Measurements from ENCODE around the gene COL16A1. TPM values are rescaled to one million over a fixed set of nuclear protein-coding genes. Genes with fewer than 3 reads are reported as not detected.

COL16A1 gene
- polyA plus RNA-seq, 3 donors: 0.13 TPM; not detected in 2

- peak within 1 kb of the TSS in 1 of 2 donors; percentile 88 for H3K4me3 Mint-ChIP-seq
- Histone ChIP-seq H3K9me3 (replicated peaks in 1 of 2; ENCODE audit: control insufficient read depth in 1 of 2, insufficient read depth in 1 of 2, low read length in 2 of 2) (no peaks in the 10 kb centered on the region), H3K79me2 (ENCODE audit: insufficient read depth, low read length) (no peaks in the 10 kb centered on the region), H3K4me2 (replicated peaks; ENCODE audit: extremely low read depth, low read length, poor library complexity, severe bottlenecking) (peak within 1 kb of the TSS; percentile 78), H2AFZ (ENCODE audit: insufficient read depth, low read depth, low read length, poor library complexity, severe bottlenecking) (peak within 1 kb of the TSS; percentile 71), H3K4me1 (ENCODE audit: control insufficient read depth in 1 of 2, insufficient read depth in 2 of 2, low read length in 2 of 2) (peaks cover 5 to 8% of the 10 kb centered on the region in 2 donors), H4K20me1 (ENCODE audit: insufficient read depth, low read length) (no peaks in the 10 kb centered on the region), H3K27ac (ENCODE audit: low read depth in 1 of 2, low read length in 2 of 2) (no peak within 1 kb of the TSS), H3K4me3 (replicated peaks in 1 of 3; ENCODE audit: low read depth in 2 of 3, low read length in 3 of 3) (peak within 1 kb of the TSS in 1 of 3 experiments; percentile 63), H3K9ac (ENCODE audit: insufficient read depth, low read length, poor library complexity, severe bottlenecking) (peak within 1 kb of the TSS; percentile 43), H3K36me3 (replicated peaks in 1 of 2; ENCODE audit: control insufficient read depth in 1 of 2, insufficient read depth in 2 of 2, low read length in 2 of 2) (no peaks in the 10 kb centered on the region), H3K27me3 (ENCODE audit: control insufficient read depth in 2 of 2, insufficient read depth in 2 of 2, low read length in 2 of 2) (peaks cover 7 to 32% of the 10 kb centered on the region in 2 donors)
- no peak for TF ChIP-seq CTCF (IDR thresholded peaks at IDR 0.05)
- WGBS (ENCODE audit: insufficient coverage): 11% methylated on average over 41 of the region's 48 CpGs
- peaks cover 0 to 6% (median 3%) of the 10 kb centered on the region in 7 donors for H3K9me3 Mint-ChIP-seq
- peak within 1 kb of the TSS in 2 of 7 donors; percentile 33 to 70 for H3K27ac Mint-ChIP-seq
- DNase-seq: no peak
- H3K36me3 Mint-ChIP-seq: peaks cover 0 to 2% of the 10 kb centered on the region in 2 donors
- intact Hi-C loops (cut with micrococcal nuclease): loop anchor here in 1 of 2 donors (5.0 kb wide), 1 partner anchor 55 kb away; no protein-coding TSS in a partner anchor
- peaks cover 22 to 37% (median 31%) of the 10 kb centered on the region in 3 donors for H3K27me3 Mint-ChIP-seq (ENCODE audit: low read depth in 3 of 3)
- H3K4me1 Mint-ChIP-seq: peaks cover 2% of the 10 kb centered on the region
Observed at GRCh38 chr1:31617218-31617915, 86.5 kb downstream of the COL16A1 start, which contains the start of gene HCRTR1. TSS of gene HCRTR1 (plus strand) at chr1:31617689. CDS start at chr1:31619193, 1,504 bp downstream.

- DNase-seq: no peak
- Histone ChIP-seq H3K27me3 (ENCODE audit: control insufficient read depth in 2 of 2, insufficient read depth in 2 of 2, low read length in 2 of 2) (peaks cover 7 to 32% of the 10 kb centered on the region in 2 donors), H4K20me1 (ENCODE audit: insufficient read depth, low read length) (no peaks in the 10 kb centered on the region), H3K4me2 (replicated peaks; ENCODE audit: extremely low read depth, low read length, poor library complexity, severe bottlenecking) (no peak overlapping the region), H3K9me3 (replicated peaks in 1 of 2; ENCODE audit: control insufficient read depth in 1 of 2, insufficient read depth in 1 of 2, low read length in 2 of 2) (no peaks in the 10 kb centered on the region), H3K9ac (ENCODE audit: insufficient read depth, low read length, poor library complexity, severe bottlenecking) (no peak overlapping the region), H3K4me1 (ENCODE audit: control insufficient read depth in 1 of 2, insufficient read depth in 2 of 2, low read length in 2 of 2) (peaks cover 5 to 8% of the 10 kb centered on the region in 2 donors), H3K27ac (ENCODE audit: low read depth in 1 of 2, low read length in 2 of 2) (no peak overlapping the region), H3K4me3 (replicated peaks in 1 of 3; ENCODE audit: low read depth in 2 of 3, low read length in 3 of 3) (no peak overlapping the region), H3K36me3 (replicated peaks in 1 of 2; ENCODE audit: control insufficient read depth in 1 of 2, insufficient read depth in 2 of 2, low read length in 2 of 2) (no peaks in the 10 kb centered on the region), H3K79me2 (ENCODE audit: insufficient read depth, low read length) (no peaks in the 10 kb centered on the region), H2AFZ (ENCODE audit: insufficient read depth, low read depth, low read length, poor library complexity, severe bottlenecking) (no peak overlapping the region)
- peaks cover 0 to 2% of the 10 kb centered on the region in 2 donors for H3K36me3 Mint-ChIP-seq
- H3K4me3 Mint-ChIP-seq: peak overlapping the region in 1 of 2 donors; percentile 50
- H3K4me1 Mint-ChIP-seq: peaks cover 8% of the 10 kb centered on the region
- peak overlapping the region in 2 of 7 donors; percentile 1 to 37 for H3K27ac Mint-ChIP-seq
- no peak for TF ChIP-seq CTCF (IDR thresholded peaks at IDR 0.05)
- intact Hi-C loops (cut with micrococcal nuclease): loop anchor here in 1 of 2 donors (5.0 kb wide), 1 partner anchor 54 kb away; no protein-coding TSS in a partner anchor
- WGBS (ENCODE audit: insufficient coverage): 50% methylated on average over 2 of the region's 2 CpGs
- peaks cover 20 to 37% (median 36%) of the 10 kb centered on the region in 3 donors for H3K27me3 Mint-ChIP-seq (ENCODE audit: low read depth in 3 of 3)
- H3K9me3 Mint-ChIP-seq: peaks cover 0 to 6% (median 3%) of the 10 kb centered on the region in 7 donors
Observed at GRCh38 chr1:31615939-31616338, 87.9 kb downstream of the COL16A1 start.

All from CD14-positive monocyte (primary cell).